Esophagus mucosa (tissue), 1 donor: Measurements from ENCODE around the gene LYPD4. TPM values are rescaled to one million over a fixed set of nuclear protein-coding genes. Genes with fewer than 3 reads are reported as not detected.
A peak's percentile ranks its signal among the peaks of the same experiment; 100 is the strongest.

Experiments used
- ATAC-seq: fragments of 200-7000 bp; cut with Tn5 transposase; one replicate; pipeline ENCODE4 v1.9.1; 2020
- total RNA-seq: library from RNA; stranded (reverse); gene quantifications from one replicate; pipeline ENCODE4 v1.2.4, GENCODE V29; 2023
- donor health status: DM: yes; HTN: yes; CAD: no.

The LYPD4 gene
- total RNA-seq, 1 donor from 2014 or later = not detected

- no peak for ATAC-seq
These were observed 5.9 kb upstream of the LYPD4 start for GRCh38 chr19:41850381-41850780.

- peak; percentile 21 for ATAC-seq
These were observed 4.6 kb upstream of the LYPD4 start for GRCh38 chr19:41849067-41849466.

GRCh38 chr19:41848666-41849065 lies 4.2 kb upstream of the LYPD4 start:
- no peak for ATAC-seq

- no peak for ATAC-seq
These were observed 3.0 kb upstream of the LYPD4 start for GRCh38 chr19:41847351-41848105.

- no peak for ATAC-seq
These were observed 638 bp upstream of the LYPD4 start for GRCh38 chr19:41845051-41845590.

GRCh38 chr19:41845001-41845050 lies 343 bp upstream of the LYPD4 start, which contains the start of gene DMRTC2:
DMRTC2 (plus strand) TSS chr19:41845042; CDS start chr19:41847429, 2,387 bp downstream.
- ATAC-seq = no peak

GRCh38 chr19:41843371-41843770 lies 1.1 kb downstream of the LYPD4 start:
- ATAC-seq = no peak

- no peak for ATAC-seq
These were observed 5.3 kb downstream of the LYPD4 start for GRCh38 chr19:41839211-41839610.

GRCh38 chr19:41837981-41838708 lies 6.3 kb downstream of the LYPD4 start:
- ATAC-seq = no peak

- peak; percentile 86 for ATAC-seq
These were observed 23.3 kb downstream of the LYPD4 start for GRCh38 chr19:41821003-41821735.

GRCh38 chr19:41816761-41817160 lies 27.7 kb downstream of the LYPD4 start:
- no peak for ATAC-seq

- ATAC-seq = no peak
These were observed 29.2 kb downstream of the LYPD4 start for GRCh38 chr19:41815301-41815700.

GRCh38 chr19:41813911-41814310 lies 30.6 kb downstream of the LYPD4 start:
- no peak for ATAC-seq

- no peak for ATAC-seq
These were observed 32.5 kb downstream of the LYPD4 start for GRCh38 chr19:41811981-41812380.

GRCh38 chr19:41811036-41811435 lies 33.4 kb downstream of the LYPD4 start:
- ATAC-seq = no peak

GRCh38 chr19:41810301-41810700 lies 34.2 kb downstream of the LYPD4 start:
- no peak for ATAC-seq

GRCh38 chr19:41808663-41809566 lies 35.6 kb downstream of the LYPD4 start:
- no peak for ATAC-seq

- ATAC-seq = no peak
These were observed 37.3 kb downstream of the LYPD4 start for GRCh38 chr19:41807176-41807575.

GRCh38 chr19:41804336-41804735 lies 40.1 kb downstream of the LYPD4 start:
- ATAC-seq = no peak

GRCh38 chr19:41802770-41803169 lies 41.7 kb downstream of the LYPD4 start:
- no peak for ATAC-seq

- peak; percentile 67 for ATAC-seq
These were observed 42.7 kb downstream of the LYPD4 start for GRCh38 chr19:41801792-41802211.

GRCh38 chr19:41801031-41801430 lies 43.5 kb downstream of the LYPD4 start:
- no peak for ATAC-seq
